NCI-H748 treated with DMSO at 0.1 percent for 48 hours (cell line): Measurements from ENCODE around the gene SUGP2.
"Not testable (repeated sequence)": the region's sequence is repeated elsewhere in the genome, so short reads cannot be mapped to it uniquely, and the experiment has no call there.

Experiments
- DNase-seq: peaks from one replicate; lab custom pipeline; 2025; lab: John Stamatoyannopoulos, UW

The SUGP2 gene

GRCh38 chr19:18990128-18990708 lies 43.1 kb downstream of the SUGP2 start:
- DNase-seq = no peak

DNA sequence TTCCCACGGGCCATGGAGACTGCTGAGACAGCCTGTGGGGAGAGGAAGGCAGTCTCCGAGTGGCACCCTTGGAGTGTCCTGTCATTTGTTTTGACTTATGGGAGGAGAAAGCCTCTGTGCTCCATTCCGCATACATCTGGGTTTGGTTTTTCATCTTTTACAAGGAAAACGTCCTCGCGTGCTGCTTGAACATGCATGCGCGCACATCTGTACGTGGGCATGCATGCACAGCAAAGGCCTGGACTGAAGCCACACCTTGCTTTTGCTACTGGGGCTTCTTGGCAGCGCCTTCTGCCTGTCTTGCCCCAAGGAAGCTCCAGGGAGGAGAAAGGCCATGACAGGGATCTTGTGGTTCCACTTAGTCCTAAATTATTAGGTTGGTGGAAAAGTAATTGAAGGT lies 44.0 kb downstream of the SUGP2 start:
- no peak for DNase-seq

GRCh38 chr19:18987456-18987855 lies 45.9 kb downstream of the SUGP2 start:
- no peak for DNase-seq

DNA sequence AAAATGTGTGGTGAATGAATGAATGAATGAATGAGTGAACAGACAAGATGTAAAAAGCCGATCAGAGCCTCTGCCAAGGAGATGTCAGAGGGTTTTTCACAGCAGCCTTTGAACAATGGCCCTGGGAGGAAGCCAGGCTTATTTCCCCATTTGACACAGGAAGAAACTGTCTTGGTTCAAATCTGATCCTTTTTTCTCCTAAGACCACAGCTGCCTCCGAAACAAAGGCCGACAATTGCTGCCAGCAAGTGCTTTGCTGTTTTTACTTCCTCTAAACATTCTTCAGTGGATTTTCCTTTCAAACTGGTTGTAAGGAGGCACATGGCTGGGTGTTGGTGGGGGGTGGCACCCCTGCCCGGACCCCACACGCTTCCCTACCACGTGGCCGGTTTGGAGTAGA lies 48.1 kb downstream of the SUGP2 start:
- DNase-seq = no peak

DNA sequence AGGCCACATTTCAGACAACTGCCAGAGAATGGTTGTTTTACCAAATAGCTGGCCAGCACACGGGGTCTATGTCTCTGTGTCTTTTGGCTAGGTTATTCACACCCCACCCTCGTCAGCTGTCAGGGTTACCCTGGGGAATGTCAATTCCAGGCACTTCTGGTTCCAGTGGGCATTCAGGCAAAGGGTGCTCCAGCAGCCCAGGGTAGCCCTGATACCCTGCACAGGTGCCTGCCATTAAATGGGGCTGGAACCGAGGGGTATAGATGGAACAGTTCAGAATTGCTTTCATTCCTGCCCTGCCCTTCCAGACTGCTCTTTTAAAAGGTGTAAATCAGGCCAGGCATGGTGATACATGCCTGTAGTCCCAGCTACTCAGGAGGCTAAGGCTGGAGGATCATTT lies 49.1 kb downstream of the SUGP2 start:
- DNase-seq = no peak

- DNase-seq = no peak
These were observed 50.6 kb downstream of the SUGP2 start for GRCh38 chr19:18982669-18983068.

DNA sequence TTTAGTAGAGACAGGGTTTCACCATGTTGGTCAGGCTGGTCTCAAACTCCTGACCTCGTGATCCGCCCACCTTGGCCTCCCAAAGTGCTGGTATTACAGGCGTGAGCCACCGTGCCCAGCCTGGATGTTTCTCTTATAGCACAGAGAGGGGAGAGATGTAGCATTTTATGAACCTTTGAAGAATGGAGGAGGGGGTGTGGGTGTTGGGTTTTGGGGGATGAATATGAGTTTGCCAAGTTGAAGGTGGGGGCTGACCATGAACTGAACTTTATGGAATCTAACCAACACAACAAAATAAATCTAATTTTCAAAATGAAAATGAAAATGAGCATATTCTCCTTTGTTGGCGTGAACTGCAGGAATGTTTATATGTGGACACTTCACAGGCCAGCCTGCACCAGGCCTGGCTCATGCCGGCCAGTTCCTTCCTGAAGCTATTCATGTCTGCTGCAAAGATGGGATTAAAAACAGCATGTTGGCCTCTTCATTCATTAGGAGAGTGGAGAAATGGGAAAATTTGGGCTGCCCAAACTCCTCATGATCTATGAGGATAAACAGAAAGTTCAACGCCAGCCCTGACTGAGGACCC lies 52.8 kb downstream of the SUGP2 start:
- no peak for DNase-seq

- no peak for DNase-seq
These were observed 54.7 kb downstream of the SUGP2 start for GRCh38 chr19:18978616-18979015.

DNA sequence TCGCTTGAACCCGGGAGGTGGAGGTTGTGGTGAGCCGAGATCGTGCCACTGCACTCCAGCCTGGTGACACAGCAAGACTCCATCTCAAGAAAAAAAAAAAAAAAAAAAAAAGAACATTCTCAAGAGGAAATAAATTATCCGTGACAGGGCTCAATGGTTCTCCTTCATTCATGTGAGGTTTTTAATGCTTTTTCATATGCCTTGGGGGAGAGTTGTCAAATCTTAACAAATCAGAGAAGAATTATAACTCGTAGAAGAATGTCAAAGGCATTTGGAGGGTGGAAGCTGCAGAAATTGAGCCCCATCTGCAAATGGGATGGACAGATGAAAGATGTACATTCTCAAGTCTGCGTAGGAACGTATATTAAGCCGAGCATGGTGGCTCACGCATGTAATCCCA lies 57.4 kb downstream of the SUGP2 start:
- no peak for DNase-seq

GRCh38 chr19:18975011-18975410 lies 58.3 kb downstream of the SUGP2 start:
- DNase-seq = no peak

- DNase-seq = no peak
These were observed 60.5 kb downstream of the SUGP2 start for GRCh38 chr19:18972851-18973250.

DNA sequence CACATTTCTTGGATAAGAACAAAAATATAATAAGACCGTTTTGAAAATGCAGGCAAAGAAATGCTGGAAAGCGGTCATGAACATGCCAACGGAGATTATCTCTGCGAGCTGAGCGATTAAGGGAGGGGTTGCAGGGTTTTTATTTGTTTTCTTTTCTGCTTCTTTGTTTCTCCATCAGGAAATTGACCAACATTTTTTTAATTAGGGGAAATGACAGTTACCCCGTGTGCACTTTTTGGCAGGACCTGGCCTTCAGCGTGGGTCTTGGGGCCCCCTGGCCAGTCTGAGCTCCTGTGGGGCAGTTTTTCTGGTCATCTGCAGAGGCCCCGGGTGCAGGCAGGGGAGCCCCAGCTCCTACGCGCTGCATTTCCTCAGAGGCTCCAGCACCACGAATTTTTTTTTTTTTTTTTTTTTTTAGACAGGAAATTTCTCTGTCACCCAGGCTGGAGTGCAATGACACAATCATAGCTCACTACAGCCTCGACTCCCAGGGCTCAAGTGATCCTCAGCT lies 61.0 kb downstream of the SUGP2 start:
- DNase-seq = no peak

- no peak for DNase-seq
These were observed 63.2 kb downstream of the SUGP2 start for GRCh38 chr19:18969931-18970659.

- no peak for DNase-seq
These were observed 65.8 kb downstream of the SUGP2 start for GRCh38 chr19:18967358-18968146.

DNA sequence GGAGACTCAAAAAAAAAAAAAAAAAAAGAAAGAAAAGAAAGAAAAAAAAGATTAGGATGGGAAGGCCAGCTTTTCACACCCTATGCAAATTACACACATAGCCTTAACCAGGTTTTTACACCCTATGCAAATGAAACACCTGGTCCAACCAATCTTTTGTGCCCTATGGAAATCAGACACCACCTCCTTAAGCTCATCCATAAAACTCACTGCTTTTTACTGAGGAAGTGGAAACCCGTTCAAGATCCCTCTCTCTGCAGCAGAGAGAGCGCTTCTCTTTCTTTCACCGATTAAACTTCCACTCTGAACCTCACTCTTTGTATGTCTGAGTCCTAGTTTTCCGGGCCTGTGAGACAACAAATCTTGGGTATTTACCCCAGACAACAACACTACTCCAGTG lies 67.0 kb downstream of the SUGP2 start:
- DNase-seq = no peak

- no peak for DNase-seq
These were observed 69.2 kb downstream of the SUGP2 start for GRCh38 chr19:18964121-18964520.

GRCh38 chr19:18961767-18962620 lies 71.3 kb downstream of the SUGP2 start:
- peak; percentile 9 for DNase-seq

- DNase-seq = no peak
These were observed 72.9 kb downstream of the SUGP2 start for GRCh38 chr19:18960370-18960769.

DNA sequence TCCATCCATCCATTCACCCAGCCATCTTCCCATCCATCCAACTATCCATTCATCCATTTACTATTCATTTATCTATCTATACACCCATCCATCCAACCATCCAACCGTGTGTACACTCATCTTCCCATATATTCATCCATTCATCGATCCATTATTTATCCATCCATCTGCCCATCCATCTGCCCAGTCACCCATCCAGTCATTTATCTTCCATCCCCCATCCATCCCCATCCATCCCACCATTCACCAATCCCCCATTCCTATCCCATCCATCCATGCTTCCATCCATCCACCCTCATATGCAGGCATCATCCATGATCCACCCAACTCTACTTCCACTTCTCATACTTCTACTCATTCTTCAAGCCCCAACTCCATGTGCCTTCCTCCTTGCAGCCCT lies 78.3 kb downstream of the SUGP2 start:
- DNase-seq = no peak

- no peak for DNase-seq
These were observed 79.2 kb downstream of the SUGP2 start for GRCh38 chr19:18954094-18954493.

GRCh38 chr19:18952364-18953003 lies 80.8 kb downstream of the SUGP2 start:
- not testable (repeated sequence) for DNase-seq
